NCI-H1417 (cell line): Measurements from ENCODE around the gene EMP3.
"Not testable (repeated sequence)": the region's sequence is repeated elsewhere in the genome, so short reads cannot be mapped to it uniquely, and the experiment has no call there.

ENCODE experiments used
- DNase-seq, 3 experiments: peaks; one replicate each; lab custom pipeline; 2025; lab: John Stamatoyannopoulos, UW

The EMP3 gene

DNA sequence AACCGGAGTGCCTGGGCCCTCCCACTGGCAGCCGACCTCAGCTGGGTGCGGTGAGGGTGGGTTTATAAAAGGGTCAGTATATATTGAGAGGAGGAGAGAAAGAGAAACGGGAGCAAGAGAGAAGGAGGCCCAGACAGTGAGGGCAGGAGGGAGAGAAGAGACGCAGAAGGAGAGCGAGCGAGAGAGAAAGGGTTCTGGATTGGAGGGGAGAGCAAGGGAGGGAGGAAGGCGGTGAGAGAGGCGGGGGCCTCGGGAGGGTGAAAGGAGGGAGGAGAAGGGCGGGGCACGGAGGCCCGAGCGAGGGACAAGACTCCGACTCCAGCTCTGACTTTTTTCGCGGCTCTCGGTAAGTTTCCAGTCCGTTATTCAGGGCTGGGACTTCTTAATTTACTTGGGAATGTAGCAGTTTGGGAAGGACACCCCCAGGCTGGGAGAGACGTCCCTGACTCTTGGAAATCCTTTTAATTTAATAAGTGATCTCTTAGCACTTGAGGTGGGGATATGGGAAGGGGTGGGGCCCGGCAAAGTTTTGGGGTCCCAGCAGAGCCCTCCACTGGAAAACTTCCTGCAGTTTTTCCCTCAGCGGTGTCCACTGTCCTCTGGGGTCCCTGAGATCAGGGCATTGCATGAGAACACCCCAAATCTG lies at the start of gene EMP3:
Gene EMP3, plus strand, starts transcription at position 288 of the 646 bp plus-strand sequence. CDS start 1,293 bp downstream, outside the sequence.
- no peak for DNase-seq

DNA sequence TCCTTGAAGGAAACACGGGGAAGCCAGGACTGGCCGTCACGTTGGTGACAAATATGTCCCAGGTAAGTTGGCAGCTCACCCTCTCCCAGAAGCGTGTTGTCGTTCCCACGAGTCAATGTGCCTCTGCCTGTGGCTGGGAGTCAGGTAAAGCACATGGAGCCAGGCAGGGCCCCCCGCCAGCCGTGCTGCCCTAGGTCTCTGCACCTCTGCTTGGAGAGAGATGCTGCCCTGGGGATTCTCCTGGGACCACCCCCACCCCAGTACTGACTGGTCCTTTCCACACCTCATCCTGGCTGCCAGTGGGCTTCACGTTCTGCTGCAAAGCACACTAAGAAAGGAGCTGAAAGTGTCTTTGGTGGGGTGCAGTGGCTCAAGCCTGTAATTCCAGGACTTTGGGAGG lies 45.6 kb upstream of the EMP3 start:
- DNase-seq = no peak

DNA sequence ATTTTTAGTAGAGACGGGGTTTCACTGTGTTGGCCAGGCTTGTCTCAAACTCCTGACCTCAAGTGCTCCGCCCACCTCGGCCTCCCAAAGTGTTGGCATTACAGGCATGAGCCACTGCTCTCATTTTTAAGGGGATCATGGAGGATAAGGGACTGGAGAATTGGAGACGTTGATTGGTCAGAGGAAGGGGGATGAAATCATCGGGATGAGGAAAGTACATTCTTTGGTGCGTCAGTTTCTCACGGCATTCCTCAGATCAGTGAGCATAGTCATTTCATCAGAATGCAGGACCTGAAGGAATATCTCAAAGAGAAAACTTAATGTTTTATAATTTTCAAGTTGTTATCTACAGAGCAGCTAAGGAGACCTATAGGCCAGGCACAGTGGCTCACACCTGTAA lies 41.4 kb upstream of the EMP3 start:
- DNase-seq = no peak

DNA sequence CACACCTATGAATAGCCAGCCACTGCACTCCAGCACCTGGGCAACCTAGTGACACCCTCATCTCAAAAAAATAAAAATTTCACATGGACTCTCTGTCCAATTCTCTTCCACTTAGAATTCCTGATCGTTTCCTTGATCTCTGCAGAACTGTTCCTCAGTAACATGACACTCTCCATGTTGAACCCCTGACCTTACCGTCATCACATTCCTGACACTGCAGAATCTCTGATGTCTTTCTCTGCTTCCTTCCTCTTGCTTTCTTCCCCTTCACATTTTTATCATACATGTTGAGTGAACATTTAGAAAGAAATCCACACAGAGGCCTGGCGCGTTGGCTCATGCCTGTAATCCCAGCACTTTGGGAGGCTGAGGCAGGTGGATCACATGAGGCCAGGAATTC lies 40.5 kb upstream of the EMP3 start:
- DNase-seq = no peak

- DNase-seq = no peak
These were observed 37.6 kb upstream of the EMP3 start for GRCh38 chr19:48287748-48288147.

GRCh38 chr19:48290401-48290770 lies 35.0 kb upstream of the EMP3 start:
- DNase-seq = no peak

GRCh38 chr19:48290771-48291488 lies 34.4 kb upstream of the EMP3 start:
- peak; percentile 51 to 68 (median 67) for DNase-seq

- DNase-seq = not testable (repeated sequence)
These were observed 33.9 kb upstream of the EMP3 start for GRCh38 chr19:48291489-48291815.

- DNase-seq = no peak
These were observed 32.6 kb upstream of the EMP3 start for GRCh38 chr19:48292798-48293197.

- DNase-seq = no peak
These were observed 29.9 kb upstream of the EMP3 start for GRCh38 chr19:48295458-48295857.

- no peak for DNase-seq
These were observed 28.2 kb upstream of the EMP3 start for GRCh38 chr19:48296963-48297734.

DNA sequence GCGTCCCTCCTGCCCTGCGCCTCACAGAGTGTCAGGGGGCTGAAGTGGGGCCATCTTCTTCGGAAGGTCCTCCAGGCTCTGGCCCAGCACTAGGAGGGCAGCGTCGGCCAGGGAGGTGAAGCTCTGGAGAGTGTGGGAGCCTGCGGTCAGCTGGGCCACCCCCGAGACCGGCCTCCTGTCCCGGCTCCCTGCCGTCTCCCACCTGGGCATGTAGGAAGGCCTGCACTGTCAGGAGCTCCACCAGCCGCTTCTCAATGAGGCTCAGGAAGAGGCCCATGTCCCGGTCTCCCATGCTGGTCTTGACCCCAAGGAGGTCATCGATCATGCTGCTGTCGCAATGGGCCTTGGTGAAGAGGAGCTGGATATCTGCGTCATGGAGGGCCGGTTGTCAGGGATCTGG lies 27.4 kb upstream of the EMP3 start:
- DNase-seq = no peak

DNA sequence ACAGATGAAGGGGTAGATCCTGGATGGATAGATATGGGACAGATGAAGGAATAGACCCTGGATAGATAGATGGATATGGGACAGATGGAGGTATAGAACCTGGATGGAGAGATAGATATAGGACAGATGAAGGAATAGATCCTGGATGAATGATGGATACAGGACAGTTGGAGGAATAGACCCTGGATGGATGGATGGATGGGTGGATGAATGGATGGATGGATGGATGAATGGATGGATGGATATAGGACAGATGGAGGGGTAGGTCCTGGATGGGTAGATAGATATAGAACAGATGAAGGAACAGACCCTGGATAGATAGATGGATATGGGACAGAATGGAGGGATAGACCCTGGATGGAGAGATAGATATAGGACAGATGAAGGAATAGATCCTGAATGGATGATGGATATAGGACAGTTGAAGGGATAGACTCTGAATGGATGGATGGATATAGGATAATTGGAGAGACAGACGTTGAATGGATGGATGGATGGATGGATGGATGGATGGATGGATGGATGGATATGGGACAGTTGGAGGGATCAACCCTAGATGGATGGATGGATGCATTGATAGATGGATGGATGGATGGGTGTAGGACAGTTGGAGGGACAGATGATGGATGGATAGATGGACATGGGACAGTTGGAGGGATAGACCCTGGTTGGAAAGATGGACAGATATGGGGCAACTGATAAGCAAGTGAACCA lies 23.3 kb upstream of the EMP3 start:
- no peak for DNase-seq

DNA sequence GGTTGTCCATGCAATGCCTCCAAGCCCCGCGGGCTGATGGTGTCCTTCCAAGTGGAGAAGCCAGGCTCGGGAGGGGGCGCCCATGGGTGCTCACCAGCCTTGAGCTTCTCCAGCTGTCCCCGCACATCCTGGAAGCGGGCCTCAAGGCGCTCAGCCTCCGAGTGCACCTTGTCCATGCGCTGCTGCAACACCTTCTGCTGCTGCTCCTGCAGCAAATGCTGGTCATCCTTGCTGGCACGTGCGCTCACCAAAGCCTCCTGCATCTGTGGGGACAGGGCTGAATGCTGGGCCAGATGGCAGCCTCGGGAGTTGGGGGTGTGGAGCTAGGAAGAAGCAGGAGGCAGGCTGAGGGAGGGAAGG lies 22.8 kb upstream of the EMP3 start:
- DNase-seq = no peak

GRCh38 chr19:48303367-48303766 lies 22.0 kb upstream of the EMP3 start:
- DNase-seq = no peak

- DNase-seq = no peak
These were observed 21.5 kb upstream of the EMP3 start for GRCh38 chr19:48303866-48304265.

DNA sequence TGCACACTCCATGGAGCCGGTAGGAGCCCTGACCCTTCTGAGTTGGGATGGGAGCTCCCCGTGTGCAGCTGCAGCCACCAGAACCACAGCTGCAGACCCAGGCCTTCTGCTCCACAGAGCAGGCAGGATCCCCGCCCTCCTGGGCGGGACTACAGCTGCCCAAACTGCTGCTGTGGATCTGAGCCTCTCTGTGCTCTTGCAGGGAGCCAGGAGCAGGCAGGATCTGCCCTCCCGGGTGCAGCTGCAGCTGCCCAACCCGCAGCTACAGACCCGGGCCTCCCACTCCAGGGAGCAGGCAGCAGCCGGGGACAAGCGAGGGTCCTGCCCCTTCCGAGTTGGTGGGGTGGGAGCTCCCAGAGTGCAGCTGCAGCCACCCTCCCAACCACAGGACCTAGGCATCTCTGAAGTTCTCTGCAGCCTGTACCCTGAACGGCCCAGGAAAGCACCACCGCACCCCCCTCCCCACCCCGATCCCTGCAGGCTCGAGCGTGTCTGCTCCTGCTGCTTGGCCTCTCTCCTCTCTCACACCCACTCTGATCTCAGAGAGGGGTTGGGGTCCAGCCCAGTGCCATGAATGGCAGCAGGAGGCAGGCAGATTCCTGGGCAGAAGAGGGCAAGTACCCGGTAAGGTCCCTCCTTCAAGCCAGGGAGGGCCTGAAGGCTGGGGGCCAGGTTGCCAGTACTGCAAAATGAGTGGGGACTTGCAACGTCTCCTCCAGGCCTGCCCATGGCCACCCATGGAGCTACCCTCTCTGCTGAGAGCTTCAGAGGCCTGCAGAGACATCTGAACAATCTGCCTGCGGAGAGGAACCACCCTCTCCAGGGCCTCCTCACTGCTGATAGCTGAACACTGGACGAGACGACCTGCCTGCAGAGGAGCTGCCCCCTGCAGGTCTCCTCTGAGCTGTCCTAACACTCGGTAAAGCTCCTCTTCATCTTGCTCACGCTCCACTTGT lies 16.4 kb upstream of the EMP3 start:
- no peak for DNase-seq

- DNase-seq = not testable (repeated sequence)
These were observed 15.6 kb upstream of the EMP3 start for GRCh38 chr19:48309731-48310130.

DNA sequence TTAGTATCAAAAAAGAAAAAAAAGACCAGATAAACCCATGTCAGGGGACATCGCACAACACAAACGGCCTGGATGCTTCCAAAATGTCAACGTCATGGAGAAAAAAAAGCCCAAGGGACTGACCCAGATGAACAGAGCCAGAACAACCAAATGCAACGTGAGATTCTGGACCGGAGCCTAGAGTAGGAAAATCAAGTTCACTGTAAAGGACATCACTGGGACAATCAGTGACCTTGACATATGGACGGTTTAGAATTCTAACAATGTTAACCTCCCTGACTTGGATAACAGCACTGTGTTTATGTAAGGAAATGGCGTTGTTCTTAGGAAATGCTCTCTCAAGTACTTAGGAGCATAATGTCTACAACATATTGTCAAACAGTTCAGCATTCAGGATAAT lies 15.1 kb upstream of the EMP3 start:
- no peak for DNase-seq

DNA sequence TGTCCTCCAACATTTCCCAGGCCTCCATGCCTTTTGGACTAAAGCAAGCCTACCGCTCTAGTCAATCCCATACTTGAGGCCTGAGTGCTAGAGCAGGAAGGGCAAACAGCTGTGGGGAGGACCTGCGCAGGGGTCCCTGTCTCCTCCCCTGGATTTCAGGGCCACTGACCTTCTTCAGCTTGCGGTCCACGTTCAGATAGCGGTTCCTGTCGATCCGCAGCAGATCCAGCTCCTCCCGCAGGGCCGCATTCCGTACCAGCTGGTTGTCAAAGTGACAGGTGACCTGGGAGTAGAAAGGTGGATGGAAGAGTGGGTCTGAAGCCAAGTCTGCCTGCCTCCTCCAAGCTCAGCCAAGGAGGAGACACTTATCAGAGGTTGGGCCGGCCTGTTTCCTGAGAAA lies 14.0 kb upstream of the EMP3 start:
- DNase-seq = no peak

DNA sequence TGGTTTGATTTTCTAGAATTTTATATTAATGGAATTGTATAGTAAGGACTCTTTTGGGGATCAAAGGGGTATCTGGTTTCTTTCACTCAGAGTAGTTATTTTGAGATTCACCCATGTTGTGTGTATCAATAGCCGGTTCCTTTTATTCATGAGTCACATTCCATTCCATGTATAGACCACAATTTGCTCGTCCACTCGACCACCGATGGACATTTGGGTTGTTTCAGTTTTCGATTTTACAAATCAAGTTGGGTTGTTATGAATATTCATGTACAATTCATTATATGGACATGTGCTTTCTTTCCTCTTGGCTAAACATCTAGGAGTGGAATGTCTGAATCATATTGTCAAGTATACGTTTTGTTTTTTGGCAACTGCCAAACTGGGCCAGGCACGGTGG lies 9.6 kb upstream of the EMP3 start:
- DNase-seq = no peak

- DNase-seq = not testable (repeated sequence)
These were observed 7.7 kb upstream of the EMP3 start for GRCh38 chr19:48317708-48317960.
